ENCODE results near the gene ASTN2.

DNA sequence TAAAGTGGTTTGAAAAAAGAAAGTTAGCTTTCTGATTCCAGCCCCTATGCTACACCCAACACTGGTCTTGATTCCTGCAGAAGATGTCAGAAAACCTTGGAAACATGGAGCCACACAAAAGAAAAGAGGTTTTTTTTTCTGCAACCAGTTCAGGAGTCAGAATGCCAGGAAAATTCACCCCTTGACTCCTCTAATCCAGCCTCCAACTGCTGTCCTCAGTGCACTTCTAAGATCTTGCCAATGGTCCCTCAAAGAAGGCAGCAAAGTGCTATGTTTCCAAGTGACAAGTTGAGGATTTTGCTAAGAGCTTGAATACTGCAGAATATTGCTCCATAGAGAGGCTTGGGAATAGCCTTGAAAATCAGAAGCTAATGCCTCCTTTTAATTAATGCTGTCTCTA is 617.6 kb downstream of the ASTN2 start:
- TF ChIP-seq POLR2AphosphoS5 (IDR thresholded peaks at IDR 0.05; ENCODE audit: low read depth, low read length) (no peak), TAF1 (IDR thresholded peaks at IDR 0.05; ENCODE audit: borderline replicate concordance, insufficient read depth, low read length) (no peak)

Measured in PFSK-1 (cell line).